ENCODE data around the gene NUB1.

Gene NUB1

GRCh38 chr7:151314401-151314800 is 27.2 kb upstream of the NUB1 start:
- H3K9ac ChIP-seq (ENCODE audit: low read depth, low read length), result no peak overlapping the region
- H3K27ac ChIP-seq (ENCODE audit: low read depth, low read length), result no peak overlapping the region
- H3K4me1 ChIP-seq (ENCODE audit: insufficient read depth, low read length), result no peaks in the 10 kb centered on the region
- H3K27me3 ChIP-seq (ENCODE audit: insufficient read depth, low read length), result no peaks in the 10 kb centered on the region
- H3K36me3 ChIP-seq (ENCODE audit: insufficient read depth, low read length), result no peaks in the 10 kb centered on the region
- WGBS, result 83% methylated on average over 6 of the region's 6 CpGs
- peaks cover 19% of the 10 kb centered on the region for H3K9me3 ChIP-seq (ENCODE audit: insufficient read depth, low read depth, low read length)
- no peak overlapping the region for H3K4me3 ChIP-seq (ENCODE audit: low read length)

- Histone ChIP-seq H3K9ac (ENCODE audit: low read depth, low read length) (no peak overlapping the region), H3K4me1 (ENCODE audit: insufficient read depth, low read length) (no peaks in the 10 kb centered on the region)
Observed at GRCh38 chr7:151315038-151315655, 26.5 kb upstream of the NUB1 start.

GRCh38 chr7:151316896-151317295 is 24.7 kb upstream of the NUB1 start:
- 82% methylated on average over 11 of the region's 11 CpGs for WGBS
- H3K4me1 ChIP-seq (ENCODE audit: insufficient read depth, low read length), result no peaks in the 10 kb centered on the region
- no peaks in the 10 kb centered on the region for H3K36me3 ChIP-seq (ENCODE audit: insufficient read depth, low read length)
- H3K27me3 ChIP-seq (ENCODE audit: insufficient read depth, low read length), result no peaks in the 10 kb centered on the region
- H3K9ac ChIP-seq (ENCODE audit: low read depth, low read length), result no peak overlapping the region
- H3K9me3 ChIP-seq (ENCODE audit: insufficient read depth, low read depth, low read length), result peaks cover 30% of the 10 kb centered on the region
- no peak overlapping the region for H3K4me3 ChIP-seq (ENCODE audit: low read length)
- H3K27ac ChIP-seq (ENCODE audit: low read depth, low read length), result no peak overlapping the region

More at GRCh38 chr7:151315038-151315655, 26.5 kb upstream of the NUB1 start:
- H3K4me3 ChIP-seq (ENCODE audit: low read length), result no peak overlapping the region
- no peaks in the 10 kb centered on the region for H3K36me3 ChIP-seq (ENCODE audit: insufficient read depth, low read length)
- 41% methylated on average over 11 of the region's 13 CpGs for WGBS
- peaks cover 26% of the 10 kb centered on the region for H3K9me3 ChIP-seq (ENCODE audit: insufficient read depth, low read depth, low read length)
- no peaks in the 10 kb centered on the region for H3K27me3 ChIP-seq (ENCODE audit: insufficient read depth, low read length)
- H3K27ac ChIP-seq (ENCODE audit: low read depth, low read length), result no peak overlapping the region

- H3K27ac ChIP-seq (ENCODE audit: low read depth, low read length), result no peak overlapping the region
- peaks cover 24% of the 10 kb centered on the region for H3K9me3 ChIP-seq (ENCODE audit: insufficient read depth, low read depth, low read length)
- H3K4me3 ChIP-seq (ENCODE audit: low read length), result no peak overlapping the region
- H3K27me3 ChIP-seq (ENCODE audit: insufficient read depth, low read length), result no peaks in the 10 kb centered on the region
- no peaks in the 10 kb centered on the region for H3K4me1 ChIP-seq (ENCODE audit: insufficient read depth, low read length)
- no peaks in the 10 kb centered on the region for H3K36me3 ChIP-seq (ENCODE audit: insufficient read depth, low read length)
- WGBS, result 92% methylated on average over 3 of the region's 4 CpGs
- H3K9ac ChIP-seq (ENCODE audit: low read depth, low read length), result no peak overlapping the region
Observed at GRCh38 chr7:151317936-151318335, 23.7 kb upstream of the NUB1 start.

- Histone ChIP-seq H3K9ac (ENCODE audit: low read depth, low read length) (no peak overlapping the region), H3K36me3 (ENCODE audit: insufficient read depth, low read length) (no peaks in the 10 kb centered on the region), H3K27ac (ENCODE audit: low read depth, low read length) (no peak overlapping the region), H3K4me1 (ENCODE audit: insufficient read depth, low read length) (no peaks in the 10 kb centered on the region), H3K27me3 (ENCODE audit: insufficient read depth, low read length) (no peaks in the 10 kb centered on the region), H3K9me3 (ENCODE audit: insufficient read depth, low read depth, low read length) (peaks cover 24% of the 10 kb centered on the region), H3K4me3 (ENCODE audit: low read length) (no peak overlapping the region)
- 87% methylated on average over 2 of the region's 2 CpGs for WGBS
Observed at GRCh38 chr7:151319189-151319588, 22.4 kb upstream of the NUB1 start.

GRCh38 chr7:151320263-151320845 is 21.3 kb upstream of the NUB1 start:
- Histone ChIP-seq H3K36me3 (ENCODE audit: insufficient read depth, low read length) (no peaks in the 10 kb centered on the region), H3K9ac (ENCODE audit: low read depth, low read length) (no peak overlapping the region), H3K27ac (ENCODE audit: low read depth, low read length) (no peak overlapping the region), H3K27me3 (ENCODE audit: insufficient read depth, low read length) (no peaks in the 10 kb centered on the region), H3K4me1 (ENCODE audit: insufficient read depth, low read length) (no peaks in the 10 kb centered on the region), H3K4me3 (ENCODE audit: low read length) (no peak overlapping the region), H3K9me3 (ENCODE audit: insufficient read depth, low read depth, low read length) (peaks cover 24% of the 10 kb centered on the region)
- 95% methylated on average over 5 of the region's 5 CpGs for WGBS

GRCh38 chr7:151321341-151321740 is 20.3 kb upstream of the NUB1 start:
- Histone ChIP-seq H3K36me3 (ENCODE audit: insufficient read depth, low read length) (no peaks in the 10 kb centered on the region), H3K4me1 (ENCODE audit: insufficient read depth, low read length) (no peaks in the 10 kb centered on the region), H3K9me3 (ENCODE audit: insufficient read depth, low read depth, low read length) (peaks cover 24% of the 10 kb centered on the region), H3K27ac (ENCODE audit: low read depth, low read length) (no peak overlapping the region), H3K9ac (ENCODE audit: low read depth, low read length) (no peak overlapping the region), H3K27me3 (ENCODE audit: insufficient read depth, low read length) (no peaks in the 10 kb centered on the region), H3K4me3 (ENCODE audit: low read length) (no peak overlapping the region)
- 86% methylated on average over 3 of the region's 3 CpGs for WGBS

GRCh38 chr7:151322906-151323305 is 18.7 kb upstream of the NUB1 start:
- Histone ChIP-seq H3K36me3 (ENCODE audit: insufficient read depth, low read length) (no peaks in the 10 kb centered on the region), H3K27me3 (ENCODE audit: insufficient read depth, low read length) (no peaks in the 10 kb centered on the region), H3K9me3 (ENCODE audit: insufficient read depth, low read depth, low read length) (peaks cover 24% of the 10 kb centered on the region), H3K27ac (ENCODE audit: low read depth, low read length) (no peak overlapping the region), H3K9ac (ENCODE audit: low read depth, low read length) (no peak overlapping the region), H3K4me1 (ENCODE audit: insufficient read depth, low read length) (no peaks in the 10 kb centered on the region), H3K4me3 (ENCODE audit: low read length) (no peak overlapping the region)

- 100% methylated on average over 2 of the region's 2 CpGs for WGBS
- Histone ChIP-seq H3K4me3 (ENCODE audit: low read length) (no peak overlapping the region), H3K9ac (ENCODE audit: low read depth, low read length) (no peak overlapping the region), H3K9me3 (ENCODE audit: insufficient read depth, low read depth, low read length) (no peaks in the 10 kb centered on the region), H3K36me3 (ENCODE audit: insufficient read depth, low read length) (no peaks in the 10 kb centered on the region), H3K27ac (ENCODE audit: low read depth, low read length) (no peak overlapping the region), H3K27me3 (ENCODE audit: insufficient read depth, low read length) (no peaks in the 10 kb centered on the region), H3K4me1 (ENCODE audit: insufficient read depth, low read length) (no peaks in the 10 kb centered on the region)
Observed at GRCh38 chr7:151327022-151327421, 14.6 kb upstream of the NUB1 start.

- Histone ChIP-seq H3K9ac (ENCODE audit: low read depth, low read length) (no peak overlapping the region), H3K9me3 (ENCODE audit: insufficient read depth, low read depth, low read length) (no peaks in the 10 kb centered on the region), H3K36me3 (ENCODE audit: insufficient read depth, low read length) (no peaks in the 10 kb centered on the region), H3K27me3 (ENCODE audit: insufficient read depth, low read length) (no peaks in the 10 kb centered on the region), H3K4me1 (ENCODE audit: insufficient read depth, low read length) (0 out of 2 replicates have a peak, but pooled peaks cover 4% of the 10 kb centered on the region), H3K27ac (ENCODE audit: low read depth, low read length) (no peak overlapping the region), H3K4me3 (ENCODE audit: low read length) (no peak overlapping the region)
- WGBS, result 100% methylated on average over 1 of the region's 2 CpGs
Observed at GRCh38 chr7:151327659-151328058, 14.0 kb upstream of the NUB1 start.

- no peak overlapping the region for H3K27ac ChIP-seq (ENCODE audit: low read depth, low read length)
- H3K9me3 ChIP-seq (ENCODE audit: insufficient read depth, low read depth, low read length), result no peaks in the 10 kb centered on the region
- no peaks in the 10 kb centered on the region for H3K36me3 ChIP-seq (ENCODE audit: insufficient read depth, low read length)
- no peak overlapping the region for H3K4me3 ChIP-seq (ENCODE audit: low read length)
- H3K27me3 ChIP-seq (ENCODE audit: insufficient read depth, low read length), result no peaks in the 10 kb centered on the region
- H3K9ac ChIP-seq (ENCODE audit: low read depth, low read length), result no peak overlapping the region
- H3K4me1 ChIP-seq (ENCODE audit: insufficient read depth, low read length), result 0 out of 2 replicates have a peak, but pooled peaks cover 6% of the 10 kb centered on the region
Observed at GRCh38 chr7:151330181-151330580, 11.4 kb upstream of the NUB1 start.

- H3K4me1 ChIP-seq (ENCODE audit: insufficient read depth, low read length), result 0 out of 2 replicates have a peak, but pooled peaks cover 6% of the 10 kb centered on the region
Observed at GRCh38 chr7:151330661-151331060, 11.0 kb upstream of the NUB1 start.

More at GRCh38 chr7:151330661-151331060, 11.0 kb upstream of the NUB1 start:
- no peaks in the 10 kb centered on the region for H3K36me3 ChIP-seq (ENCODE audit: insufficient read depth, low read length)
- WGBS, result 63% methylated on average over 2 of the region's 3 CpGs
- H3K9me3 ChIP-seq (ENCODE audit: insufficient read depth, low read depth, low read length), result no peaks in the 10 kb centered on the region
- H3K27ac ChIP-seq (ENCODE audit: low read depth, low read length), result no peak overlapping the region
- no peaks in the 10 kb centered on the region for H3K27me3 ChIP-seq (ENCODE audit: insufficient read depth, low read length)
- no peak overlapping the region for H3K4me3 ChIP-seq (ENCODE audit: low read length)
- H3K9ac ChIP-seq (ENCODE audit: low read depth, low read length), result no peak overlapping the region

All from HUES64 (cell line).